Activated naive CD4-positive, alpha-beta T cell treated with anti-CD3 and anti-CD28 coated beads, Interleukin-2, amount 10 ng/mL, durations not matched to agents 7 days and 5 days (primary cell): ENCODE results near the gene ZNF280D.

ENCODE experiments used
- CTCF ChIA-PET: fragments of 350-600 bp; sonication (Branson Sonifier 250); formaldehyde crosslinking; loops from one replicate; lab custom pipeline; 2021; ENCODE audit warnings: antibody characterized with exemption; lab: Charles Lee
- DNase-seq: peaks from one replicate; pipeline ENCODE4 v3.0.0-alpha.2; 2020
- H3K27ac Mint-ChIP-seq: one replicate; pipeline ENCODE4 v1.8.0; 2021; ENCODE audit warnings: mild to moderate bottlenecking, moderate library complexity, mixed read lengths
- H3K27me3 Mint-ChIP-seq: one replicate; pipeline ENCODE4 v1.8.0; 2021; ENCODE audit warnings: mild to moderate bottlenecking, mixed read lengths
- H3K36me3 Mint-ChIP-seq: one replicate; pipeline ENCODE4 v1.8.0; 2021; ENCODE audit warnings: mixed read lengths
- H3K4me1 Mint-ChIP-seq: one replicate; pipeline ENCODE4 v1.8.0; 2021; ENCODE audit warnings: mixed read lengths
- H3K4me3 Mint-ChIP-seq: one replicate; pipeline ENCODE4 v1.8.0; 2021; ENCODE audit warnings: mild to moderate bottlenecking, moderate library complexity, mixed read lengths
- H3K9me3 Mint-ChIP-seq: one replicate; pipeline ENCODE4 v1.8.0; 2021; ENCODE audit warnings: mixed read lengths

ZNF280D gene

GRCh38 chr15:56736881-56737707 lies 3.8 kb upstream of the ZNF280D start:
- peaks cover 3% of the 10 kb centered on the region for H3K4me1 Mint-ChIP-seq
- CTCF ChIA-PET, result no interaction called here
- peaks cover 4% of the 10 kb centered on the region for H3K27me3 Mint-ChIP-seq
- no peaks in the 10 kb centered on the region for H3K9me3 Mint-ChIP-seq
- H3K4me3 Mint-ChIP-seq, result no peak overlapping the region
- no peak overlapping the region for H3K27ac Mint-ChIP-seq
- H3K36me3 Mint-ChIP-seq, result no peaks in the 10 kb centered on the region
- DNase-seq, result no peak

- H3K27me3 Mint-ChIP-seq, result peaks cover 4% of the 10 kb centered on the region
- DNase-seq, result no peak
- no peak overlapping the region for H3K4me3 Mint-ChIP-seq
- peaks cover 10% of the 10 kb centered on the region for H3K4me1 Mint-ChIP-seq
- H3K36me3 Mint-ChIP-seq, result no peaks in the 10 kb centered on the region
- no peaks in the 10 kb centered on the region for H3K9me3 Mint-ChIP-seq
- no peak overlapping the region for H3K27ac Mint-ChIP-seq
- CTCF ChIA-PET, result no interaction called here
Observed at GRCh38 chr15:56736308-56736707, 3.0 kb upstream of the ZNF280D start.

- Mint-ChIP-seq H3K36me3 (peaks cover 6% of the 10 kb centered on the region), H3K4me3 (no peak overlapping the region), H3K27me3 (peaks cover 4% of the 10 kb centered on the region), H3K9me3 (no peaks in the 10 kb centered on the region), H3K27ac (no peak overlapping the region), H3K4me1 (peaks cover 16% of the 10 kb centered on the region)
- no peak for DNase-seq
- CTCF ChIA-PET, result no interaction called here
Observed at GRCh38 chr15:56735589-56735988, 2.3 kb upstream of the ZNF280D start.

GRCh38 chr15:56734013-56734635 lies 815 bp upstream of the ZNF280D start:
- peaks cover 22% of the 10 kb centered on the region for H3K4me1 Mint-ChIP-seq
- peaks cover 12% of the 10 kb centered on the region for H3K36me3 Mint-ChIP-seq
- no peaks in the 10 kb centered on the region for H3K9me3 Mint-ChIP-seq
- H3K27me3 Mint-ChIP-seq, result peaks cover 4% of the 10 kb centered on the region
- H3K4me3 Mint-ChIP-seq, result peak overlapping the region; percentile 49
- DNase-seq, result no peak
- H3K27ac Mint-ChIP-seq, result no peak overlapping the region
- CTCF ChIA-PET, result interaction anchor here (0.7 kb wide), 1 partner anchor 46 kb away, joined by 3 read pairs; no protein-coding TSS in a partner anchor

GRCh38 chr15:56732886-56733135 lies 498 bp downstream of the ZNF280D start:
- CTCF ChIA-PET, result interaction anchor here (1.5 kb wide), 1 partner anchor 13 kb away, joined by 4 read pairs; no protein-coding TSS in a partner anchor
- Mint-ChIP-seq H3K27me3 (peaks cover 4% of the 10 kb centered on the region), H3K9me3 (no peaks in the 10 kb centered on the region), H3K4me3 (peak overlapping the region; percentile 89), H3K36me3 (peaks cover 18% of the 10 kb centered on the region), H3K27ac (peak overlapping the region; percentile 79), H3K4me1 (peaks cover 22% of the 10 kb centered on the region)
- DNase-seq, result no peak

- Mint-ChIP-seq H3K4me3 (peak overlapping the region; percentile 89), H3K27ac (peak overlapping the region; percentile 79), H3K4me1 (peaks cover 24% of the 10 kb centered on the region), H3K36me3 (peaks cover 21% of the 10 kb centered on the region), H3K27me3 (peaks cover 4% of the 10 kb centered on the region), H3K9me3 (no peaks in the 10 kb centered on the region)
- no peak for DNase-seq
- CTCF ChIA-PET, result interaction anchor here (1.5 kb wide), 1 partner anchor 14 kb away, joined by 4 read pairs; no protein-coding TSS in a partner anchor
Observed at GRCh38 chr15:56732135-56732885, 999 bp downstream of the ZNF280D start.

GRCh38 chr15:56731548-56731947 lies 1.8 kb downstream of the ZNF280D start:
- H3K4me3 Mint-ChIP-seq, result peak overlapping the region; percentile 89
- DNase-seq, result no peak
- no peaks in the 10 kb centered on the region for H3K9me3 Mint-ChIP-seq
- peak overlapping the region; percentile 34 for H3K27ac Mint-ChIP-seq
- H3K36me3 Mint-ChIP-seq, result peaks cover 28% of the 10 kb centered on the region
- CTCF ChIA-PET, result no interaction called here
- H3K27me3 Mint-ChIP-seq, result peaks cover 4% of the 10 kb centered on the region
- H3K4me1 Mint-ChIP-seq, result peaks cover 24% of the 10 kb centered on the region

GRCh38 chr15:56729561-56729960 lies 3.7 kb downstream of the ZNF280D start:
- Mint-ChIP-seq H3K27ac (no peak overlapping the region), H3K4me1 (peaks cover 33% of the 10 kb centered on the region), H3K9me3 (no peaks in the 10 kb centered on the region), H3K27me3 (no peaks in the 10 kb centered on the region), H3K4me3 (no peak overlapping the region), H3K36me3 (peaks cover 33% of the 10 kb centered on the region)
- DNase-seq, result no peak
- CTCF ChIA-PET, result no interaction called here

- no peaks in the 10 kb centered on the region for H3K27me3 Mint-ChIP-seq
- CTCF ChIA-PET, result interaction anchor here (1.0 to 1.1 kb wide), 2 partner anchors 25 to 87 kb away, joined by 3 read pairs; no protein-coding TSS in a partner anchor
- H3K36me3 Mint-ChIP-seq, result peaks cover 37% of the 10 kb centered on the region
- H3K9me3 Mint-ChIP-seq, result no peaks in the 10 kb centered on the region
- no peak for DNase-seq
- peaks cover 27% of the 10 kb centered on the region for H3K4me1 Mint-ChIP-seq
- no peak overlapping the region for H3K4me3 Mint-ChIP-seq
- H3K27ac Mint-ChIP-seq, result no peak overlapping the region
Observed at GRCh38 chr15:56725386-56725785, 7.9 kb downstream of the ZNF280D start.

- Mint-ChIP-seq H3K27ac (no peak overlapping the region), H3K4me3 (no peak overlapping the region), H3K36me3 (peaks cover 33% of the 10 kb centered on the region), H3K9me3 (peaks cover 2% of the 10 kb centered on the region), H3K4me1 (peaks cover 26% of the 10 kb centered on the region), H3K27me3 (no peaks in the 10 kb centered on the region)
- DNase-seq, result no peak
- CTCF ChIA-PET, result interaction anchor here (0.6 kb wide), 1 partner anchor 32 kb away, joined by 3 read pairs; no protein-coding TSS in a partner anchor
Observed at GRCh38 chr15:56724232-56724631, 9.1 kb downstream of the ZNF280D start.

- Mint-ChIP-seq H3K27ac (no peak overlapping the region), H3K4me3 (no peak overlapping the region), H3K4me1 (peaks cover 27% of the 10 kb centered on the region), H3K9me3 (peaks cover 2% of the 10 kb centered on the region), H3K27me3 (no peaks in the 10 kb centered on the region), H3K36me3 (peaks cover 29% of the 10 kb centered on the region)
- DNase-seq, result no peak
- CTCF ChIA-PET, result interaction anchor here (0.6 kb wide), 1 partner anchor 31 kb away, joined by 3 read pairs; no protein-coding TSS in a partner anchor
Observed at GRCh38 chr15:56723787-56724186, 9.5 kb downstream of the ZNF280D start.

- CTCF ChIA-PET, result no interaction called here
- no peaks in the 10 kb centered on the region for H3K27me3 Mint-ChIP-seq
- DNase-seq, result no peak
- peaks cover 12% of the 10 kb centered on the region for H3K36me3 Mint-ChIP-seq
- H3K4me1 Mint-ChIP-seq, result peaks cover 20% of the 10 kb centered on the region
- H3K27ac Mint-ChIP-seq, result no peak overlapping the region
- no peak overlapping the region for H3K4me3 Mint-ChIP-seq
- H3K9me3 Mint-ChIP-seq, result peaks cover 2% of the 10 kb centered on the region
Observed at GRCh38 chr15:56719774-56720555, 13.3 kb downstream of the ZNF280D start.

- Mint-ChIP-seq H3K4me3 (no peak overlapping the region), H3K27ac (no peak overlapping the region), H3K9me3 (peaks cover 2% of the 10 kb centered on the region), H3K36me3 (peaks cover 12% of the 10 kb centered on the region), H3K27me3 (no peaks in the 10 kb centered on the region), H3K4me1 (peaks cover 12% of the 10 kb centered on the region)
- no peak for DNase-seq
- CTCF ChIA-PET, result no interaction called here
Observed at GRCh38 chr15:56719021-56719612, 14.2 kb downstream of the ZNF280D start.
